ENCODE measurements around the gene TYRO3. TPM values are rescaled to one million over a fixed set of nuclear protein-coding genes. Genes with fewer than 3 reads are reported as not detected.

TYRO3 gene
- polyA plus RNA-seq, 3 donors, result 0.09 to 0.12 TPM; not detected in 1

DNA sequence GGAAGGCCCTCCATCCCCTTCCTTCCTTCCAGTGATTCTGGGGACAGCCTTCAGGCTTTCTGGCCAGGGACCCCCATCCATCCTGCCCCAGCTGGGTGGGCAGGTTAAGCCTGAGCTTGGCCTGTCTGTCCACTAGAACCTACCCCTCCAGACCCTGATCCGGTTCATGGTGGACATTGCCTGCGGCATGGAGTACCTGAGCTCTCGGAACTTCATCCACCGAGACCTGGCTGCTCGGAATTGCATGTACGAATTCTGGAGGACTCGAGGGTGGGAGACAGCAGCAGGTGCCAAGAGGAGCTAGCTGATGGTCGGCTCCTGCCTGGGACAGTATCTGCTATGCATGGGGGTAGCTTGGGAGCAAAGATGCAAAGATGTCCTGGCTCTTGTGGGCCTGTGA is 13.9 kb downstream of the TYRO3 start:
- H3K27me3 ChIP-seq (ENCODE audit: control insufficient read depth in 2 of 2, insufficient read depth in 2 of 2, low read length in 2 of 2), result no peaks in the 10 kb centered on the region
- H3K4me2 ChIP-seq (replicated peaks; ENCODE audit: extremely low read depth, low read length, poor library complexity, severe bottlenecking), result no peak overlapping the region
- H3K79me2 ChIP-seq (ENCODE audit: insufficient read depth, low read length), result no peaks in the 10 kb centered on the region
- Mint-ChIP-seq H3K36me3 (no peaks in the 10 kb centered on the region), H3K4me1 (no peaks in the 10 kb centered on the region), H3K27me3 (ENCODE audit: low read depth in 3 of 3) (peaks cover 0 to 3% (median 1%) of the 10 kb centered on the region in 3 donors), H3K4me3 (no peak overlapping the region), H3K9me3 (no peaks in the 10 kb centered on the region), H3K27ac (no peak overlapping the region)
- H3K36me3 ChIP-seq (replicated peaks in 1 of 2; ENCODE audit: control insufficient read depth in 1 of 2, insufficient read depth in 2 of 2, low read length in 2 of 2), result no peaks in the 10 kb centered on the region
- no peaks in the 10 kb centered on the region for H3K9me3 ChIP-seq (replicated peaks in 1 of 2; ENCODE audit: control insufficient read depth in 1 of 2, insufficient read depth in 1 of 2, low read length in 2 of 2)
- H3K9ac ChIP-seq (ENCODE audit: insufficient read depth, low read length, poor library complexity, severe bottlenecking), result no peak overlapping the region
- TF ChIP-seq, protein P1, sequence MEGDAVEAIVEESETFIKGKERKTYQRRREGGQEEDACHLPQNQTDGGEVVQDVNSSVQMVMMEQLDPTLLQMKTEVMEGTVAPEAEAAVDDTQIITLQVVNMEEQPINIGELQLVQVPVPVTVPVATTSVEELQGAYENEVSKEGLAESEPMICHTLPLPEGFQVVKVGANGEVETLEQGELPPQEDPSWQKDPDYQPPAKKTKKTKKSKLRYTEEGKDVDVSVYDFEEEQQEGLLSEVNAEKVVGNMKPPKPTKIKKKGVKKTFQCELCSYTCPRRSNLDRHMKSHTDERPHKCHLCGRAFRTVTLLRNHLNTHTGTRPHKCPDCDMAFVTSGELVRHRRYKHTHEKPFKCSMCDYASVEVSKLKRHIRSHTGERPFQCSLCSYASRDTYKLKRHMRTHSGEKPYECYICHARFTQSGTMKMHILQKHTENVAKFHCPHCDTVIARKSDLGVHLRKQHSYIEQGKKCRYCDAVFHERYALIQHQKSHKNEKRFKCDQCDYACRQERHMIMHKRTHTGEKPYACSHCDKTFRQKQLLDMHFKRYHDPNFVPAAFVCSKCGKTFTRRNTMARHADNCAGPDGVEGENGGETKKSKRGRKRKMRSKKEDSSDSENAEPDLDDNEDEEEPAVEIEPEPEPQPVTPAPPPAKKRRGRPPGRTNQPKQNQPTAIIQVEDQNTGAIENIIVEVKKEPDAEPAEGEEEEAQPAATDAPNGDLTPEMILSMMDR (IDR thresholded peaks at IDR 0.05), result no peak
- H4K20me1 ChIP-seq (ENCODE audit: insufficient read depth, low read length), result no peaks in the 10 kb centered on the region
- H3K4me3 ChIP-seq (replicated peaks in 1 of 3; ENCODE audit: low read depth in 2 of 3, low read length in 3 of 3), result no peak overlapping the region
- no peaks in the 10 kb centered on the region for H3K4me1 ChIP-seq (ENCODE audit: control insufficient read depth in 1 of 2, insufficient read depth in 2 of 2, low read length in 2 of 2)
- H3K27ac ChIP-seq (ENCODE audit: low read depth in 1 of 2, low read length in 2 of 2), result no peak overlapping the region
- DNase-seq, result no peak
- intact Hi-C loops (cut with micrococcal nuclease), result no loop called here
- 96% methylated on average over 8 of the region's 8 CpGs for WGBS (ENCODE audit: insufficient coverage)
- H2AFZ ChIP-seq (ENCODE audit: insufficient read depth, low read depth, low read length, poor library complexity, severe bottlenecking), result no peak overlapping the region

DNA sequence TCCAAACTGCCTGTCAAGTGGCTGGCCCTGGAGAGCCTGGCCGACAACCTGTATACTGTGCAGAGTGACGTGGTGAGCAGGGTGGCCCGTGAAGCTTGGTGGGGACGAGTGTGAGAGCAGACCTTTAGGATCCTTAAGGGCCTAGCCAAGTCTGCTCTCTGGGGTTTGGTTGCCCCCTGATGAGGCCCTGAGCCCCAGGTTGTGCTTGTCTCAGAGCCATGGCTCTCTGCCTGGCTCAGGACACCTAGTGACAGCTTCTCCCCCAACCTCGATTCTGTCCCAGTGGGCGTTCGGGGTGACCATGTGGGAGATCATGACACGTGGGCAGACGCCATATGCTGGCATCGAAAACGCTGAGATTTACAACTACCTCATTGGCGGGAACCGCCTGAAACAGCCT is 14.4 kb downstream of the TYRO3 start:
- Histone ChIP-seq H3K9me3 (replicated peaks in 1 of 2; ENCODE audit: control insufficient read depth in 1 of 2, insufficient read depth in 1 of 2, low read length in 2 of 2) (no peaks in the 10 kb centered on the region), H3K4me1 (ENCODE audit: control insufficient read depth in 1 of 2, insufficient read depth in 2 of 2, low read length in 2 of 2) (no peaks in the 10 kb centered on the region), H3K9ac (ENCODE audit: insufficient read depth, low read length, poor library complexity, severe bottlenecking) (no peak overlapping the region), H3K4me3 (replicated peaks in 1 of 3; ENCODE audit: low read depth in 2 of 3, low read length in 3 of 3) (no peak overlapping the region), H3K36me3 (replicated peaks in 1 of 2; ENCODE audit: control insufficient read depth in 1 of 2, insufficient read depth in 2 of 2, low read length in 2 of 2) (no peaks in the 10 kb centered on the region), H2AFZ (ENCODE audit: insufficient read depth, low read depth, low read length, poor library complexity, severe bottlenecking) (no peak overlapping the region), H3K79me2 (ENCODE audit: insufficient read depth, low read length) (no peaks in the 10 kb centered on the region), H3K27me3 (ENCODE audit: control insufficient read depth in 2 of 2, insufficient read depth in 2 of 2, low read length in 2 of 2) (no peaks in the 10 kb centered on the region), H3K27ac (ENCODE audit: low read depth in 1 of 2, low read length in 2 of 2) (no peak overlapping the region), H3K4me2 (replicated peaks; ENCODE audit: extremely low read depth, low read length, poor library complexity, severe bottlenecking) (no peak overlapping the region), H4K20me1 (ENCODE audit: insufficient read depth, low read length) (no peaks in the 10 kb centered on the region)
- H3K4me3 Mint-ChIP-seq, result no peak overlapping the region
- TF ChIP-seq, protein P1 (IDR thresholded peaks at IDR 0.05), result no peak
- no peaks in the 10 kb centered on the region for H3K4me1 Mint-ChIP-seq
- intact Hi-C loops (cut with micrococcal nuclease), result no loop called here
- H3K27ac Mint-ChIP-seq, result no peak overlapping the region
- WGBS (ENCODE audit: insufficient coverage), result 97% methylated on average over 9 of the region's 13 CpGs
- H3K36me3 Mint-ChIP-seq, result no peaks in the 10 kb centered on the region
- no peak for DNase-seq
- H3K27me3 Mint-ChIP-seq (ENCODE audit: low read depth in 3 of 3), result peaks cover 0 to 3% (median 1%) of the 10 kb centered on the region in 3 donors
- H3K9me3 Mint-ChIP-seq, result no peaks in the 10 kb centered on the region

All from CD14-positive monocyte (primary cell).